Measurements from ENCODE around the gene CCDC27. TPM values are rescaled to one million over a fixed set of nuclear protein-coding genes. Genes with fewer than 3 reads are reported as not detected.

CCDC27 gene
- total and polyA plus RNA-seq, 3 donors from 2014 or later: 10.6 to 28.4 (median 18.3) TPM

GRCh38 chr1:3731583-3732433 is 20.4 kb upstream of the CCDC27 start:
- Histone ChIP-seq H3K4me3 (no peak overlapping the region), H3K27me3 (no peaks in the 10 kb centered on the region), H3K4me1 (no peaks in the 10 kb centered on the region), H3K9me3 (no peaks in the 10 kb centered on the region), H3K27ac (no peak overlapping the region), H3K36me3 (ENCODE audit: low read depth, missing control alignments) (no peaks in the 10 kb centered on the region)
- WGBS, 2 donors: 57 to 63% methylated on average over 14 to 25 of the region's 25 CpGs
- DNase-seq: no peak
- no peak for TF ChIP-seq POLR2A (IDR thresholded peaks at IDR 0.05)
- no peak for TF ChIP-seq CTCF (IDR thresholded peaks at IDR 0.05)
- intact Hi-C loops (cut with DNase I; ENCODE audit: low total_unique reads): no loop called here

- H3K4me1 ChIP-seq: no peaks in the 10 kb centered on the region
- no peak for DNase-seq
- H3K27ac ChIP-seq: no peak overlapping the region
- H3K36me3 ChIP-seq (ENCODE audit: low read depth, missing control alignments): no peaks in the 10 kb centered on the region
- no peak overlapping the region for H3K4me3 ChIP-seq
- TF ChIP-seq POLR2A (IDR thresholded peaks at IDR 0.05): no peak
- no peak for TF ChIP-seq CTCF (IDR thresholded peaks at IDR 0.05)
- H3K9me3 ChIP-seq: no peaks in the 10 kb centered on the region
- intact Hi-C loops (cut with DNase I; ENCODE audit: low total_unique reads): no loop called here
- no peaks in the 10 kb centered on the region for H3K27me3 ChIP-seq
- 71% methylated on average over 37 of the region's 37 CpGs; no CpG with 5 or more reads in 1 of the 2 donors for WGBS, 2 donors
Measured at GRCh38 chr1:3732434-3733093, 19.7 kb upstream of the CCDC27 start.

- H3K4me1 ChIP-seq: no peaks in the 10 kb centered on the region
- no peak overlapping the region for H3K4me3 ChIP-seq
- no peak for DNase-seq
- no peak for TF ChIP-seq POLR2A (IDR thresholded peaks at IDR 0.05)
- TF ChIP-seq CTCF (IDR thresholded peaks at IDR 0.05): no peak
- no peaks in the 10 kb centered on the region for H3K36me3 ChIP-seq (ENCODE audit: low read depth, missing control alignments)
- 86% methylated on average over 19 to 29 of the region's 29 CpGs for WGBS, 2 donors
- no peaks in the 10 kb centered on the region for H3K27me3 ChIP-seq
- H3K9me3 ChIP-seq: no peaks in the 10 kb centered on the region
- H3K27ac ChIP-seq: no peak overlapping the region
- intact Hi-C loops (cut with DNase I; ENCODE audit: low total_unique reads): no loop called here
Measured at GRCh38 chr1:3733094-3733882, 19.0 kb upstream of the CCDC27 start.

GRCh38 chr1:3733883-3734589 is 18.2 kb upstream of the CCDC27 start:
- DNase-seq: no peak
- Histone ChIP-seq H3K4me3 (no peak overlapping the region), H3K27me3 (no peaks in the 10 kb centered on the region), H3K9me3 (no peaks in the 10 kb centered on the region), H3K27ac (no peak overlapping the region), H3K36me3 (ENCODE audit: low read depth, missing control alignments) (no peaks in the 10 kb centered on the region), H3K4me1 (no peaks in the 10 kb centered on the region)
- TF ChIP-seq CTCF (IDR thresholded peaks at IDR 0.05) (no peak), POLR2A (IDR thresholded peaks at IDR 0.05) (no peak)
- WGBS, 2 donors: 89 to 90% methylated on average over 4 to 17 of the region's 17 CpGs
- intact Hi-C loops (cut with DNase I; ENCODE audit: low total_unique reads): no loop called here
